Measurements from ENCODE around the gene THAP4. TPM values are rescaled to one million over a fixed set of nuclear protein-coding genes. Genes with fewer than 3 reads are reported as not detected.

Gene THAP4
- total and polyA plus RNA-seq, 2 of the 4 experiments (the other 2 are of a cell fraction) = 33.9 to 55.1 TPM

DNA sequence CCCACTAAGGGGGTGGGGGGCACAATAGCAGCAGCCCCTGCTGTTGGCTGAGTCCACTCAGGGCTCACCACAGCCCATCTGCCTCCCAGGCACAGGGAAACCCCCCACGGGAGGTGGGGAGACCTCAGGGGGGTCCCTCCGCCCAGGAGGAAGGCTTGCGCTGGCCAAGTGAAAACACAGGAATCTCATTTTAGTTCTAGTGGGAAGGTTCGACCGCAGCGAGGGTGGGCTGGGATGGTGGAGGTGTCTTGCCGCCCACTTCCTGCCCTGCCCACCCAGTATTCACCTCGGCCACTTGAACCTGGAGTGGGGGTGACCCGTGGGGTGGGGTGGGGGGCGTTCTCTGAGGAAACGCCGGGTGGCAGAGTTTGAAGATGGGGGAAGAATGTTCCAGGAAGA lies 85.4 kb downstream of the THAP4 start:
- POLR2A ChIA-PET (ENCODE audit: unreplicated experiment) = no interaction called here

More for the DNA sequence above, 85.4 kb downstream of the THAP4 start:
- Histone ChIP-seq H4K20me1 (ENCODE audit: insufficient read depth, low read length) (peaks cover 3% of the 10 kb centered on the region; the same call in 1 of the 2 replicates), H3K27me3 (ENCODE audit: control insufficient read depth, insufficient read depth, low read length) (no peaks in the 10 kb centered on the region), H3K4me2 (ENCODE audit: low read depth, low read length) (no peak overlapping the region), H3K18ac (ENCODE audit: low read depth, low read length) (no peak overlapping the region; the same call in 1 of the 2 replicates), H2AFZ (replicated peaks; ENCODE audit: low read length, poor library complexity) (no peak overlapping the region), H3K23ac (ENCODE audit: low read depth, low read length) (no peak overlapping the region), H3K9me1 (ENCODE audit: insufficient read depth, low read length) (peaks cover 19% of the 10 kb centered on the region), H2AK9ac (replicated peaks; ENCODE audit: low read depth, low read length, poor library complexity) (no peak overlapping the region), H4K8ac (ENCODE audit: low read depth in 2 of 2, low read length in 2 of 2) (no peak overlapping the region), H3K4me3 (ENCODE audit: insufficient read depth, low read depth, low read length) (no peak overlapping the region), H3K9me3 (ENCODE audit: control insufficient read depth, insufficient read depth, low read length) (no peaks in the 10 kb centered on the region), H3K56ac (ENCODE audit: extremely low read depth, insufficient read depth, low read length) (no peak overlapping the region), H3K9ac (ENCODE audit: low read depth, low read length) (no peak overlapping the region), H2BK20ac (ENCODE audit: low read depth, low read length) (no peak overlapping the region), H2AK5ac (ENCODE audit: low read depth, low read length) (no peak overlapping the region), H2BK15ac (ENCODE audit: low read depth, low read length) (no peak overlapping the region), H3K79me1 (ENCODE audit: low read depth in 1 of 2, low read length in 2 of 2) (peaks cover 0 to 17% of the 10 kb centered on the region in 2 experiments; a peak in 2 of 4 replicates), H4K5ac (ENCODE audit: low read depth, low read length) (no peak overlapping the region), H3K27ac (ENCODE audit: insufficient read depth, low read length) (no peak overlapping the region), H3K4ac (ENCODE audit: low read depth, low read length) (no peak overlapping the region; the same call in 1 of the 2 replicates), H3K36me3 (ENCODE audit: control insufficient read depth, insufficient read depth, low read length) (no peaks in the 10 kb centered on the region), H2BK120ac (ENCODE audit: low read depth, low read length) (no peak overlapping the region), H2BK5ac (ENCODE audit: low read depth, low read length, poor library complexity, severe bottlenecking) (no peak overlapping the region), H3K4me1 (ENCODE audit: control insufficient read depth, insufficient read depth, low read length) (peaks cover 31% of the 10 kb centered on the region), H3K14ac (replicated peaks; ENCODE audit: low read depth, low read length) (no peak overlapping the region), H4K91ac (ENCODE audit: insufficient read depth, low read depth, low read length) (no peak overlapping the region)
- in situ Hi-C loops (cut with MboI; ENCODE audit: low sequenced_read_pairs) = no loop called here
- no peak for DNase-seq
- intact Hi-C loops (cut with micrococcal nuclease) = no loop called here
- dilution Hi-C loops (cut with HindIII; ENCODE audit: low sequenced_read_pairs, unreplicated experiment) = no loop called here
- CTCF ChIA-PET = no interaction called here
- no peak for TF ChIP-seq RFX5 (IDR thresholded peaks at IDR 0.05; ENCODE audit: low read depth, low read length)
- TF ChIP-seq FOS (IDR thresholded peaks at IDR 0.05; ENCODE audit: low read depth, low read length) = no peak
- no peak for TF ChIP-seq CEBPB (IDR thresholded peaks at IDR 0.05; ENCODE audit: low read depth, low read length)
- TF ChIP-seq, protein P1, sequence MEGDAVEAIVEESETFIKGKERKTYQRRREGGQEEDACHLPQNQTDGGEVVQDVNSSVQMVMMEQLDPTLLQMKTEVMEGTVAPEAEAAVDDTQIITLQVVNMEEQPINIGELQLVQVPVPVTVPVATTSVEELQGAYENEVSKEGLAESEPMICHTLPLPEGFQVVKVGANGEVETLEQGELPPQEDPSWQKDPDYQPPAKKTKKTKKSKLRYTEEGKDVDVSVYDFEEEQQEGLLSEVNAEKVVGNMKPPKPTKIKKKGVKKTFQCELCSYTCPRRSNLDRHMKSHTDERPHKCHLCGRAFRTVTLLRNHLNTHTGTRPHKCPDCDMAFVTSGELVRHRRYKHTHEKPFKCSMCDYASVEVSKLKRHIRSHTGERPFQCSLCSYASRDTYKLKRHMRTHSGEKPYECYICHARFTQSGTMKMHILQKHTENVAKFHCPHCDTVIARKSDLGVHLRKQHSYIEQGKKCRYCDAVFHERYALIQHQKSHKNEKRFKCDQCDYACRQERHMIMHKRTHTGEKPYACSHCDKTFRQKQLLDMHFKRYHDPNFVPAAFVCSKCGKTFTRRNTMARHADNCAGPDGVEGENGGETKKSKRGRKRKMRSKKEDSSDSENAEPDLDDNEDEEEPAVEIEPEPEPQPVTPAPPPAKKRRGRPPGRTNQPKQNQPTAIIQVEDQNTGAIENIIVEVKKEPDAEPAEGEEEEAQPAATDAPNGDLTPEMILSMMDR (conservative IDR thresholded peaks at IDR 0.05; ENCODE audit: low read depth, low read length) = no peak
- no peak for TF ChIP-seq RCOR1 (IDR thresholded peaks at IDR 0.05; ENCODE audit: insufficient replicate concordance, low read length)
- TF ChIP-seq, protein P2, sequence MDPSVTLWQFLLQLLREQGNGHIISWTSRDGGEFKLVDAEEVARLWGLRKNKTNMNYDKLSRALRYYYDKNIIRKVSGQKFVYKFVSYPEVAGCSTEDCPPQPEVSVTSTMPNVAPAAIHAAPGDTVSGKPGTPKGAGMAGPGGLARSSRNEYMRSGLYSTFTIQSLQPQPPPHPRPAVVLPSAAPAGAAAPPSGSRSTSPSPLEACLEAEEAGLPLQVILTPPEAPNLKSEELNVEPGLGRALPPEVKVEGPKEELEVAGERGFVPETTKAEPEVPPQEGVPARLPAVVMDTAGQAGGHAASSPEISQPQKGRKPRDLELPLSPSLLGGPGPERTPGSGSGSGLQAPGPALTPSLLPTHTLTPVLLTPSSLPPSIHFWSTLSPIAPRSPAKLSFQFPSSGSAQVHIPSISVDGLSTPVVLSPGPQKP (IDR thresholded peaks at IDR 0.05; ENCODE audit: borderline replicate concordance, low read depth, low read length) = no peak
- TF ChIP-seq SMC3 (IDR thresholded peaks at IDR 0.05; ENCODE audit: low read depth, low read length) = no peak
- BruUV-seq (replicated peaks) = no TSS peak
- WGBS, 2 experiments (ENCODE audit: extremely low coverage in 2 of 2, insufficient read length in 1 of 2) = 100% methylated on average over 1 of the region's 12 CpGs; no CpG with 5 or more reads in 1 of the 2 experiments
- ATAC-seq (ENCODE audit: low read depth) = no peak
